ENCODE data around the gene MVB12A. TPM values are rescaled to one million over a fixed set of nuclear protein-coding genes. Genes with fewer than 3 reads are reported as not detected.

MVB12A gene
- total RNA-seq, 2 donors from 2014 or later, result 53.1 to 70.1 TPM

DNA sequence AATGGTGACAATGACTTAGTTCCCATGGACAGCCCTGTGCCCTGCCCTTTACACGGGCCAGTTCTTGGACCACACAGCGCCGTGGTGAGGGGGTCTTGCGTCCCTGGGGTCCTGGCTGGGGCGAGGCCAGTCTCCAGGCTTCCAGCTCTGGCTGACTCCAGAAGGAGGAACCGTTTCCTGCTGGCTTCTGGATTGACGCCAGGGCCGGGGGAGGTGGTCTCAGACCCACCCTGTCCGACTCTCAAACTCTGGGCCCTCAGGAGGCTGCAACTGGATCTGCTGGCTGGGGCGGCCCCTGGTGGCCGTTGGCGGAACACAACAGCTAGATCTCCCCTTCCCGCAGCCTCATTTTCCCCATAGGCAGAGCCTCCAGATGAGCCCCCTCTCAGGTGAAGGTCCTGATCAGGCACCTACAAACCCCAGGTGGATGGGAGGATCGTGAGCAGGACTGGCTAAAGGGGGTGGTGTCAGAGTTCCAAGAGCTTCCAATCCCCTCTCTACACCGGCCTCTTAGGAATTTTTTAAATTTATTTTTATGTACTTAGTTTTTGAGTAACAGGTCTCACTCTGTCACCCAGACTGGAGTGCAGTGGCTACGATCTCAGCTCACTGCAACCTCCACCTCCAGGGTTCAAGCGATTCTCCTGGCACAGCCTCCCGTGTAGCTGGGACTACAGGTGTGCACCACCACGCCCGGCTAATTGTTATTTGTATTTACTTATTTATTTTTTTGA lies 33.8 kb upstream of the MVB12A start:
- no peaks in the 10 kb centered on the region for H3K4me1 ChIP-seq
- no peak overlapping the region for H3K4me3 ChIP-seq
- DNase-seq, result peak; percentile 63
- no peaks in the 10 kb centered on the region for H3K27me3 ChIP-seq
- peak; percentile 89 for TF ChIP-seq CTCF (IDR thresholded peaks at IDR 0.05)
- H3K27ac ChIP-seq, result no peak overlapping the region
- intact Hi-C loops (cut with DNase I), result loop anchor here (2.0 to 5.0 kb wide), 2 partner anchors 41 to 94 kb away; no protein-coding TSS in a partner anchor
- no peak overlapping the region for H3K9ac ChIP-seq (ENCODE audit: low read depth in 2 of 2, low read length in 2 of 2)
- H3K9me3 ChIP-seq, result no peaks in the 10 kb centered on the region
- no peaks in the 10 kb centered on the region for H3K36me3 ChIP-seq

- no peak overlapping the region for H3K4me3 ChIP-seq
- intact Hi-C loops (cut with DNase I), result loop anchor here (5.0 kb wide), 1 partner anchor 97 kb away; no protein-coding TSS in a partner anchor
- H3K27me3 ChIP-seq, result peaks cover 12% of the 10 kb centered on the region
- no peak for TF ChIP-seq CTCF (IDR thresholded peaks at IDR 0.05)
- no peaks in the 10 kb centered on the region for H3K9me3 ChIP-seq
- H3K4me1 ChIP-seq, result peaks cover 6% of the 10 kb centered on the region
- H3K36me3 ChIP-seq, result no peaks in the 10 kb centered on the region
- DNase-seq, result no peak
- no peak overlapping the region for H3K9ac ChIP-seq (ENCODE audit: low read depth in 2 of 2, low read length in 2 of 2)
- H3K27ac ChIP-seq, result no peak overlapping the region
Observed at GRCh38 chr19:17389288-17389687, 30.6 kb upstream of the MVB12A start.

DNA sequence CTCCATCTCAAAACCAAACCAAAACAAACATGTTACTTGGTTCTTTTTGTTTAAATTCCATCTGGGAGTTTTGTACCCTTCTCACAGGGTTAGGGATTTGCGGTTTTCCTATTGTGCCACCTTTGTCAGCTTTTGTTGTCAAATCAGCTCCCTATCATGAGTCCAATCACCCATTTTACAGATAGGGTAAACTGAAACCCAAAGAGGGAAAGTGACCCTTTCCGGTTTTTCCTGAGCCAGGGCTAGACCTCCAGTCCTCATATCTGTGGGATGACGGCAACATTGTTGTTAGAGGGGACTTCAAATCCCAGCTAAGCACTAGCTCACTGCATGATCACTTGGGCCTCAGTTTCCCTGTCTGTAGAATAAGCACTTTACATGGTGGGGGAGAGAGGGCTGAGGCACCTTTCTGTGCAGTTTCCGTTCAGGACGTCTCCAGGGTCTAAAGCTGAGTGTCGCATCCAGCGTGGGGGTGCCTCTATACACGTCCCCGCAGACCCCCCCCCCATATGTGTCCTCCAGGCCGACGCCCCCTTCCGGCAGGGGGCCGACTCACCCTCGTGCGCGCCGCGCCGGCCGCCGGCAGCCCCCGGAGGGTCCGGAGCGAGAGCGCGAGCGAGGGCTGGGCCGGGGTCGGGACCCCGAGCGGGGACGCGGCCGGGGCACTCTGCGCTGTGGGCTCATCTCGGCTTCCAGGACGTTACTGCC lies 29.7 kb upstream of the MVB12A start:
- Histone ChIP-seq H3K36me3 (no peaks in the 10 kb centered on the region), H3K27me3 (peaks cover 12% of the 10 kb centered on the region), H3K27ac (no peak overlapping the region), H3K4me3 (peak overlapping the region; percentile 35), H3K9me3 (no peaks in the 10 kb centered on the region), H3K4me1 (peaks cover 6% of the 10 kb centered on the region), H3K9ac (ENCODE audit: low read depth in 2 of 2, low read length in 2 of 2) (peak overlapping the region in 1 of 2 donors; percentile 45)
- no peak for TF ChIP-seq CTCF (IDR thresholded peaks at IDR 0.05)
- no peak for DNase-seq
- intact Hi-C loops (cut with DNase I), result loop anchor here (5.0 kb wide), 2 partner anchors 77 to 98 kb away; no protein-coding TSS in a partner anchor

- intact Hi-C loops (cut with DNase I), result loop anchor here (5.0 kb wide), 1 partner anchor 76 kb away; no protein-coding TSS in a partner anchor
- peak overlapping the region; percentile 43 to 45 for H3K9ac ChIP-seq (ENCODE audit: low read depth in 2 of 2, low read length in 2 of 2)
- H3K4me1 ChIP-seq, result peaks cover 6% of the 10 kb centered on the region
- no peaks in the 10 kb centered on the region for H3K9me3 ChIP-seq
- H3K36me3 ChIP-seq, result no peaks in the 10 kb centered on the region
- DNase-seq, result peak; percentile 89
- peak; percentile 61 for TF ChIP-seq CTCF (IDR thresholded peaks at IDR 0.05)
- peak overlapping the region; percentile 35 for H3K4me3 ChIP-seq
- no peak overlapping the region for H3K27ac ChIP-seq
- H3K27me3 ChIP-seq, result peaks cover 12% of the 10 kb centered on the region
Observed at GRCh38 chr19:17390665-17391370, 29.0 kb upstream of the MVB12A start.
